Right lobe of liver (tissue), 6 donors: ENCODE data around the gene GLP1R. TPM values are rescaled to one million over a fixed set of nuclear protein-coding genes. Genes with fewer than 3 reads are reported as not detected.

Source experiments
- ATAC-seq, 4 donors: fragments of 200-7000 bp; cut with Tn5 transposase; one replicate each; pipeline ENCODE4 v1.9.1; 2020; ENCODE audit warnings: mild to moderate bottlenecking in 4 of 4, moderate library complexity in 4 of 4
- DNase-seq, 3 donors: peaks; one replicate each; pipeline ENCODE4 v3.0.0-alpha.2; 2020
- H3K27ac ChIP-seq, 3 donors: fragments of 200-600 bp; one replicate each; pipeline ENCODE4 v1.8.0; 2022
- H3K27me3 ChIP-seq, 2 donors: fragments of 200-600 bp; one replicate each; pipeline ENCODE4 v1.8.0; 2022
- H3K36me3 ChIP-seq, 4 donors: fragments of 200-600 bp; sonication (generic) in 1 of 4; one replicate each; pipeline versions ENCODE4 v1.5.1 to v1.8.0; 2017 to 2022; ENCODE audit warnings: control low read depth in 1 of 4
- H3K4me1 ChIP-seq, 4 donors: fragments of 200-600 bp; sonication (generic) in 1 of 4; one replicate each; pipeline versions ENCODE4 v1.5.1 to v1.8.0; 2017 to 2022; ENCODE audit warnings: control low read depth in 1 of 4
- H3K4me3 ChIP-seq, 3 donors: fragments of 200-600 bp; one replicate each; pipeline ENCODE4 v1.8.0; 2022
- H3K9me3 ChIP-seq, 4 donors: fragments of 200-600 bp; sonication (generic) in 1 of 4; one replicate each; pipeline versions ENCODE4 v1.5.1 to v1.8.0; 2017 to 2022; ENCODE audit warnings: control low read depth in 1 of 4
- CTCF ChIP-seq, 4 donors: fragments of 200-600 bp in 3 of 4; fragments of 450-650 bp in 1 of 4; IDR thresholded peaks; one replicate each; pipeline versions ENCODE4 v1.5.1 to v1.8.0; 2016 to 2022; ENCODE audit warnings: antibody characterized with exemption in 4 of 4, mild to moderate bottlenecking in 2 of 4
- POLR2A ChIP-seq: fragments of 450-650 bp; IDR thresholded peaks from one replicate; pipeline ENCODE4 v1.6.1; 2017; ENCODE audit warnings: antibody characterized with exemption, mild to moderate bottlenecking
- WGBS: methylation state at CpG from one replicate; pipeline ENCODE4 v1.1.6; 2018; ENCODE audit warnings: low coverage, low lambda C conversion rate; ENCODE audit not compliant: insufficient coverage; ENCODE audit errors: missing lambda C conversion rate; 5-methylcytosine and 5-hydroxymethylcytosine counted together
- intact Hi-C, 2 donors: fragments of 100-400 bp; cut with DNase I; formaldehyde crosslinking; loops; one replicate each; pipeline versions ENCODE4 v1.11.2 to v1.14.1; 2022
- total RNA-seq, 6 experiments: library from RNA; depleted of rRNA in 2 of 6; stranded (reverse); fragments of >200 nt in 2 of 6; fragmentation: NEBNext Ultra II Directional in 3 of 6; extraction: Animal tissue kit (Norgen Biotek cat#: 25700) in 3 of 6; gene quantifications; one replicate each; pipeline versions ENCODE4 v1.1.0 to v1.2.4, GENCODE V29; 2016 to 2023
- donor health status: DM: no; HTN: yes; CAD: no.
- donor health status: DM: no; HTN: no; CAD: no.
- donor health status: DM: no; HTN: no; CAD: no.
- donor health status: DM: no; HTN: yes; CAD: no.
- donor health status: DM: no; HTN: yes; CAD: no.

The GLP1R gene
- total RNA-seq, 6 experiments from 2014 or later, result not detected

GRCh38 chr6:39043776-39044175, 4.8 kb upstream of the GLP1R start:
- no peaks in the 10 kb centered on the region for H3K9me3 ChIP-seq
- intact Hi-C loops, result no loop called here
- no peaks in the 10 kb centered on the region for H3K36me3 ChIP-seq
- H3K27ac ChIP-seq, result no peak overlapping the region
- TF ChIP-seq POLR2A (no peak), CTCF (IDR thresholded peaks at IDR 0.05) (no peak)
- DNase-seq (no peak), ATAC-seq (no peak)
- H3K27me3 ChIP-seq, result no peaks in the 10 kb centered on the region
- 55% methylated on average over 3 of the region's 3 CpGs for WGBS
- no peak overlapping the region for H3K4me3 ChIP-seq
- H3K4me1 ChIP-seq, result peaks cover 0 to 5% (median 0%) of the 10 kb centered on the region in 4 donors

GRCh38 chr6:39044181-39044580, 4.4 kb upstream of the GLP1R start:
- intact Hi-C loops, result no loop called here
- no peak overlapping the region for H3K27ac ChIP-seq
- no peaks in the 10 kb centered on the region for H3K36me3 ChIP-seq
- H3K27me3 ChIP-seq, result no peaks in the 10 kb centered on the region
- no peaks in the 10 kb centered on the region for H3K9me3 ChIP-seq
- 96% methylated on average over 4 of the region's 4 CpGs for WGBS
- H3K4me1 ChIP-seq, result peaks cover 0 to 7% (median 0%) of the 10 kb centered on the region in 4 donors
- no peak for DNase-seq
- TF ChIP-seq POLR2A, result no peak
- no peak for TF ChIP-seq CTCF (IDR thresholded peaks at IDR 0.05)
- ATAC-seq, result no peak
- H3K4me3 ChIP-seq, result no peak overlapping the region

- no peak for DNase-seq
- 53% methylated on average over 4 of the region's 6 CpGs for WGBS
- no peaks in the 10 kb centered on the region for H3K27me3 ChIP-seq
These were observed 900 bp upstream of the GLP1R start for GRCh38 chr6:39047434-39048327.

GRCh38 chr6:39049575-39050283, 1.1 kb downstream of the GLP1R start:
- Histone ChIP-seq H3K4me1 (peaks cover 0 to 7% (median 0%) of the 10 kb centered on the region in 4 donors), H3K27me3 (no peaks in the 10 kb centered on the region), H3K27ac (no peak overlapping the region), H3K4me3 (no peak overlapping the region), H3K9me3 (no peaks in the 10 kb centered on the region), H3K36me3 (no peaks in the 10 kb centered on the region)
- 76% methylated on average over 4 of the region's 9 CpGs for WGBS
- TF ChIP-seq POLR2A, result no peak
- TF ChIP-seq CTCF (IDR thresholded peaks at IDR 0.05), result no peak
- intact Hi-C loops, result no loop called here
- DNase-seq (no peak), ATAC-seq (no peak)

More at GRCh38 chr6:39047434-39048327, 900 bp upstream of the GLP1R start:
- Histone ChIP-seq H3K27ac (no peak overlapping the region), H3K9me3 (no peaks in the 10 kb centered on the region), H3K36me3 (no peaks in the 10 kb centered on the region), H3K4me3 (no peak overlapping the region), H3K4me1 (peaks cover 0 to 7% (median 0%) of the 10 kb centered on the region in 4 donors)
- no peak for ATAC-seq
- TF ChIP-seq CTCF (IDR thresholded peaks at IDR 0.05) (no peak), POLR2A (no peak)
- intact Hi-C loops, result no loop called here
